GM20431 (cell line): ENCODE measurements around the gene RANBP3.
"Not testable (repeated sequence)": the region's sequence is repeated elsewhere in the genome, so short reads cannot be mapped to it uniquely, and the experiment has no call there.

Source experiments
- in situ Hi-C: fragments of 300-500 bp; cut with MseI, MboI; formaldehyde crosslinking; loops from one replicate; pipeline ENCODE4 v1.15.0; 2020; ENCODE audit warnings: low sequenced_read_pairs; ENCODE audit not compliant: unreplicated experiment

Gene RANBP3

GRCh38 chr19:5969476-5969875 lies 8.5 kb downstream of the RANBP3 start:
- in situ Hi-C loops, result no loop called here

DNA sequence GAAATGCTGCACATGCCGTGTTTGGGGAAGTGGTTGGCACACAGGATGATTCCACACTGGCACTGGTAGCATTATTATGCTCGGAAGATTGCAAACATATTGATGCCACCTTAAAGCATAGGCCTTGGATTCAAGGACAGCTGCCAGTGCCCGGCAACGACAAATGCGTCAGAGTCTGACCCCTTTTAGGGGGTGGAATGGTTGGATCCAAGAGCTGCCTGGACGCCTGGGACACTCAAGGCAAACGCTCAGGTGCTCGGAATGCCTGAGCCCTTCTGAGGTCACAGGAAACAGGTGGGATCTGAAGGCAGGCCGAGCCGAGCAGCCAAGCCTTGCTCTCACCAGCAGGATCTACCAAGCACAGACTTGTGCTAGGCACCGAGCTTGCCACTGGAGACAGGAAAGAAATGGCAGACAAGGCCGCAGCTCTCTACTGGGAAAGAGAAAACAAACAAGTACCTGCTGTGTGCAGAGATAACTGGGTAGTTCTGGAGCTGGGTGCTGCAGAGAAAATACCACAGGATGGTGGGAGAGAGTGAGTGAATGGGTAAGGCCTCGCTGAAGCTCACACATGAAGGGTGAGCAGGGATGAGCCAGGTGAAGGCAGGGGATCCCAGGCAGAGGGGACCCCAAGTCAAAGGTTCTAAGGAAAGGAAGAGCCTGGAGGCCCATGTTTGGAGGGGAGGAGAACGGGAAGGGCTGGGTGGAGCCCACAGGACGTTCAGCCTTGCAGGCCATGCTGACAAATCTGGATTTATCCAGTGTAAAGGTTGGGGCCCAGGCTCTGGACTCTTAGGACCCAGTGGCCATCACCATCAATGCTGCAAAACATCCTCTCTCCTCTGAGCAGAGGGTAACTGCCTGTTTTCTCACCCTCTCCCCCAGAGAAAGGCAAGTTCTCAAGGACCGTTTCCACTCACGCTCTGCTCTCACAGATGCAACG lies 9.2 kb downstream of the RANBP3 start:
- in situ Hi-C loops, result no loop called here

DNA sequence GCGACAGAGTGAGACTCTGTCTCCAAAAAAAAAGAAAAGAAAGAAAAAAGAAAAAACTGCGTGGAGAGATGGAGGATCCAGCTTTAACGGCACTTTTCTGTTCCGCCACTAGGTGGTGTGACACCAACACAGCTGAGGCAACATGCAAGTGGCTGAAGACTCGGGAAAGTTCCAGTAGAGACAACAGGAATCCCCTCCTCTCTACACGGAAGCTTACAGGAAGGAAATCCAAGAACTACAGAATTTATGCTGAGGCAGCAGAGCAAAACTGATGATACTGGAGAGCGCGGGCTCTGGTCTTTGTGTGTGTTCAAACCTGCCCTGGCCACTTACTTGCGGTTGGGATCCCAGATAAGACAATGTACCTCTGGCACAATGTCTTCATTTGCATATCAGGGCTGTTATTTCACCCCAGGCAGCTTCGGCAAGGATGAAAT lies 9.9 kb downstream of the RANBP3 start:
- in situ Hi-C loops, result no loop called here

DNA sequence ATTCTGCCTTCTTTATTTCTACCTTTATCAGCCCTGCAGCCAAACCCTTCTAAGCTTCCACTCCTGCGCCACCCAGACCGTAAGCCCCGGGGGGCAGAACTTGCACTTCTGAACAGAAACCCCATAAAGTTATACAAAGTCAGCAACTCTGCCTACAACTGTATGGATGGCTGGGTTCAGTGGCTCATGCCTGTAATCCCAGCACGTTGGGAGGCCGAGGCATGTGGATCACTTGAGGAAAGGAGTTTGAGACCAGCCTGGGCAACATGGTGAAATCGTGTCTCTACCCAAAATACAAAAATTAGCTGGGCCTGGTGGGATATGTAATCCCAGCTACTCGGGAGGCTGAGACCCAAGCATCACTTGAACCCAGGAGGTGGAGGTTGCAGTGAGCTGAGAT lies 10.4 kb downstream of the RANBP3 start:
- in situ Hi-C loops, result no loop called here

DNA sequence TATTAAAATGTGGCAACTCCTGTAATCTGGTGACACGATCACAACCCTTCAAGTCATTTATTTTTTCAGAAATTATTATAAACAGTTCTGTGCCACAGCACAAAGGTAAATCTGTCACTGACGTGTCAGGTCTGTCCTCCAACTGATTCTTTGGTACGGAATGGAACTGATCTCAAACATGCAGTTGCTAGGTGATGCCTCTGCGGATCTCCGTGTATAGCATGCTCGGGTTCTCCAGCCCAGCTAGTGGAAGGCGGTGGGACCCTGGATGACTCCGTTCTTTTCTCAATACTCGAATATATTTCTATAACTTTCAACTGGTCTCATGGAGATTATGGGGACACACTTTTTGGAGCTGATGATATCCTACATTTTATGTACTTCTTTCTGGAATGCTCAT lies 11.0 kb downstream of the RANBP3 start:
- in situ Hi-C loops, result no loop called here

DNA sequence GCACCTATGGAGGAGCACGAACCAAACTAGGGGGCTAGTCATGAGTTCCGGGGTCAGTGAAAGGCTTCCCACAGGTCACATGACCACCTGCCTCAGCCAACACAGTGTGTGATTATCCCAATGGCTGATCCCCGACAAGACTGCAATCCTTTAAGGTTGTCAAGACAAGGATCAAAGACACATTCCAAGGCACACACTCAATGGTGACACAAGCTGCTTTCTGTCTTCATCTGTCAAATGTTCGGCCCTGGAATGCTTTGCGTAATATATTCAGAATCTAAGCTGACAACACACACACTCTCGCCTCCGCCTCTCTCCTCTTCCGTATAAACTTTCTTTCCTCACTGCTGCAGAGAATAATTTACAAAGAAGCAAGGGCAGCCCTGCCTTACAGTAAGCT lies 11.7 kb downstream of the RANBP3 start:
- in situ Hi-C loops, result no loop called here

GRCh38 chr19:5964816-5965565 lies 12.9 kb downstream of the RANBP3 start:
- in situ Hi-C loops, result no loop called here

DNA sequence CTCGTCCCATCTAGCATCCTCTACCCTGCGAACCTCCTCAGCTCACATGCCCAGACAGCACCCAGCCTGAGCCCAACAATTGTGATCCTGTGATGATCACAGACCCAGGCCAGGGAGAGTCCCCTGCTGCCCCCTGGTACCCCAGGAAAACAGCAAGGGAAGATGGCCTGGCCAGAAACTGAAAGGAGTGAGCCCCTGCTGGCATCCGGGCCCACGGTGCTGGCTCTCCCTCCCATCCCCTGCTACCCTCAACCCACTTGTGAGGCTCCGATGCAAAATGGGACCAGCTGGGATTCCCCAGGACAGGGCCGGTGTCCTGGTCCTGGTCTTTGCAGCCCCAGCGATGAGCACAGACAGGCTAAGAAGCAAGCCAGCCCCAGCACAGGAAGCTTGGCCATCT lies 14.1 kb downstream of the RANBP3 start:
- in situ Hi-C loops, result no loop called here

- in situ Hi-C loops, result not testable (repeated sequence)
Measured at GRCh38 chr19:5963259-5963658, 14.7 kb downstream of the RANBP3 start.

GRCh38 chr19:5961969-5962945 lies 15.7 kb downstream of the RANBP3 start:
- in situ Hi-C loops, result no loop called here

- in situ Hi-C loops, result not testable (repeated sequence)
Measured at GRCh38 chr19:5961641-5961968, 16.3 kb downstream of the RANBP3 start.

DNA sequence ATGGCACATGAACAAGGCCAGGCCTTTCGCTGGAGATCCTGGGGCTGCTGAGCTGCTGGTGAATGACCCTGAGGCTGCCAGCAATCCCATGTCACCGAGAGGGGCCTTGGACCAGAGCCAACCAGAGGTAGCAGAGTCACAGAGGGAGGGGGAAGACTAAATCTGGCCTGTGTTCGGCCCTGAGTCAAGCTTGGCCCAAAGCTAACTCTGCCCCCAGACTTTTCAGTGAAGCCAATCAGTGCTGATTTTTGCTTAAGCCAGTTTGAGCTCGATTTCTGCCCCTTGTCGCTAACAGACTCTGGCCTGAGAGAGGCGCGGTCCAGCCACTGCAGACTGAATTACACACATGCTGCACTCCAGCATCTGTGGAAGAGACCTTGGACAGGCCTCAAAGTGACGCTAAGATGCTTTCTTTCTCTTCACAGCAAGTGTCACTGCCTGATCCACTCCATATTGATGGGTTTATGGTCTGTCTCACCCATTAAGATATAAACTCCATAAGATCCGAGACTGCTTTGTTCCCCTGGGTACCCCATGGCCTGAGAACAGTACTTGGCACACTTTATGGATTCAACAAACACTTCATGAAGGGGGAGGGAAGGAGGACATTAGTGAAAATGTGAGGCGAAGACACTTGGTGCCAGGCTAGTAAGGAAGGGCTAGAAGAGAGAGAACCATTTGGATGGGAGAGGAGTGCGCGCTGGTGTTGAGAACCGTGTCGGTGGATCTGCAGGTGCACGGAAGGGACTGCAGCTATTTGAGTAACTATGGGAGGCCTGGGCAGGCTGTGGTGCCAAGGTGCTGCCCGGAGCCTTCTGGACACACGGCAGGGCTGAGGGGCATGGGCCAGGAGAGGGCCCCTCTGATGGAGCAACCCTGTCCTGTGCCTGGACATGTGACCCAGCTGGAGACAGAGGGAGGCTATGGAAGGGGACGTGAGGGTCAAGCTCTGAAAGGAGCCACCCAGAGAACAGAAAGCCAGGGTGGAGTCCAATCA lies 17.6 kb downstream of the RANBP3 start:
- in situ Hi-C loops, result no loop called here

DNA sequence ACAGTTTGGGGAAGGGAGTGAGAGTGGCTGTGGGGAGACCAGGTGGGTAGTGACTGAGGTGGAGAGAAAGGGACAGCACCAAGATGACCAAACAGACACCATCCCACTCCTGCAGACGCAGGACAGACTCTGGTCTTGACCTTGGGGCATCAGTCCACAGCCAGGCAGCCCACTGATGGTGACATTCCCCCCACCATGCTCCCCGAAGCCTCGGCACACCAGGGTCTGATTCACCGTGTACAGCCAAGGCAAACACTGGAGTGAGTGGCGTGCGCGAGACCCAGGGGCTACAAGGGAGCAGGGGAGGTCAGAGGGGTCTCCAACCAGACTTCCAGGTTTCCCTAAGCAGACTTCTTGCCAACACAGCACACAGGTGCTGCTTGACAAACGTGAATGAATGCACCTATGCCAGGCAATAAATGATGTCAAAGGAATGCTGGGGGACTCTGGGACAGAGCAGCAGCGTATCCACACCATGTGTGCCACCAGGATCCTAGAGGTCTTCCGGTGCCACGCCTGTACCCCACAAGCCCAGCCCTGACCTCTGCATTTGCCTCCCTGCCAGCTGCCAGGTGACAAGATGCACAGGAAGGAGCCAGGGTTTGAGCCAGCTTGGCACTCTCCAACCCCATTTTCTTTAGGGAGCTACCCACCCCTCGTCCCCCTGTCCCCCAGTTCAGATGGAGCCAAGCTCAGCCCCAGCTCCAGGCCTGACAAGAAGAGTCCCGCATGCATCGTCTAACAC lies 18.5 kb downstream of the RANBP3 start:
- in situ Hi-C loops, result no loop called here

GRCh38 chr19:5958851-5959122 lies 19.2 kb downstream of the RANBP3 start:
- in situ Hi-C loops, result no loop called here

- in situ Hi-C loops, result no loop called here
Measured at GRCh38 chr19:5958074-5958850, 19.7 kb downstream of the RANBP3 start.

DNA sequence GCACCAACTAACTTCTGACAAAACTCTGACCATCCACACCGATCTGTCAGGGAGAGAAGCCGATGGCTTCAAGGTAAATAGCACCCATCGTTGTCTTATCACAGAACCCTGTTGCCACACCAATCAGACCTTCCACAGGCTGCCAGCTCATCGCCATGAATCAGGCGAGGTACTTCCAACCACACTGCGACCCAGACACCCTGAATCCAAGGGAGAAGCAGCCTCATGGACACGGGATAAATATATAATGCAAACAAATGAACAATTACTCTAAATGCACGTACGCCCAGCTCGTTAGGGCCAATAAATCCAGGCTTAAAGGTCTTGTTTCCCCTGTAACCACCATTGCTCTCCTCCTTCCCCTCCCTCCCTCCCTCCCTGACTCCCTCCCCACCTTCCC lies 20.8 kb downstream of the RANBP3 start:
- in situ Hi-C loops, result no loop called here

DNA sequence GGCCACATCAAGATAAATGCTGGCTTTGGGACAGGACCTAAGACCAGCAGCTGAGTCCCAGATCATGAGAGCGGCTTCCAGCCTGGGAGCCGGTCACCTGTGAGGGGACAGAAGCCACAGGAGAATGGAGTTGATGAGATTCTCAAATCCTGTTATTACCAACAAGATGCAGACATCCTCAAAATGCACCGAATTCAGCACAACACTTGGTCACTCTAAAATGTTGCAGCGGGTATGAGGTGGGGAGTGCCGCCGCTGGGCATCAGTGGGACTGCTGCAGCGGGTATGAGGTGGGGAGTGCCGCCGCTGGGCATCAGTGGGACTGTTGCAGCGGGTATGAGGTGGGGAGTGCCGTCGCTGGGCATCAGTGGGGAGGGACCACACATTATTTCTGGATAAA lies 21.2 kb downstream of the RANBP3 start:
- in situ Hi-C loops, result no loop called here

DNA sequence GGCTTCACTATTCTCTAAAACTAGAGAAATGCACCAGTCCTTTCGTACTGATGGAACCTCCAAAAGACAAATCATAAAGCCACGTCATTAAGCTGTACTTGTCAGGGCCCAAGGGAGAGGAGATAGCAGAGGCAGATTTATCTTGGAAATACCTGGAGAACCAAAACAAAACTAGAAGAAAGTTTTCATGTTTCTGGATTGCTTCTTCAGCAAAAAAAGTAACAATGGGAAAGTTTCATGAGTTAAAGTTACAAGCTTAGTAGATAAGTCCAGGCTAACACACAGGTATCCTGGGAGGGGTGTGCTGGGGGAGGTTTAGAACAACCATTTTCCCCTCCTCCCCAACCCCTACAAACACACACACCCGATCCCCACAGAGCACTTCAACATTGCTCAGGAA lies 21.6 kb downstream of the RANBP3 start:
- in situ Hi-C loops, result no loop called here
